Measurements from ENCODE around the gene MEX3A. TPM values are rescaled to one million over a fixed set of nuclear protein-coding genes. Genes with fewer than 3 reads are reported as not detected.
"Not testable (repeated sequence)": the region's sequence is repeated elsewhere in the genome, so short reads cannot be mapped to it uniquely, and the experiment has no call there.

Gene MEX3A
- total RNA-seq, 3 donors from 2014 or later (not counting 1 experiment from before 2014, with no cell fraction given) = 0.05 to 0.16 (median 0.14) TPM

GRCh38 chr1:156126043-156126629 lies 43.9 kb upstream of the MEX3A start:
- Histone ChIP-seq H3K4me1 (ENCODE audit: control insufficient read depth, insufficient read depth, low read length) (peaks cover 76% of the 10 kb centered on the region), H3K4me3 (ENCODE audit: low read length) (no peak overlapping the region), H3K27ac (ENCODE audit: low read length) (peak overlapping the region; percentile 69), H3K9me3 (ENCODE audit: control insufficient read depth, insufficient read depth, low read length) (no peaks in the 10 kb centered on the region), H3K36me3 (ENCODE audit: control insufficient read depth, insufficient read depth, low read length) (no peaks in the 10 kb centered on the region), H3K27me3 (ENCODE audit: control insufficient read depth, insufficient read depth, low read length) (peaks cover 7% of the 10 kb centered on the region)
- WGBS (ENCODE audit: insufficient coverage) = 27% methylated on average over 11 of the region's 11 CpGs
- Mint-ChIP-seq H3K27ac (peak overlapping the region; percentile 76 to 92), H3K4me3 (peak overlapping the region; percentile 42), H3K4me1 (peaks cover 21 to 55% of the 10 kb centered on the region in 2 donors), H3K27me3 (ENCODE audit: low read depth in 2 of 2) (peaks cover 2 to 8% of the 10 kb centered on the region in 2 donors), H3K36me3 (no peaks in the 10 kb centered on the region), H3K9me3 (no peaks in the 10 kb centered on the region)
- ATAC-seq (peak; percentile 35 to 72 (median 43)), DNase-seq (peak; percentile 69 to 83)
- TF ChIP-seq CTCF (IDR thresholded peaks at IDR 0.05) = no peak
- intact Hi-C loops (cut with micrococcal nuclease) = loop anchor here (2.0 kb wide), 1 partner anchor 19 kb away; no protein-coding TSS in a partner anchor

GRCh38 chr1:156125544-156125943 lies 43.3 kb upstream of the MEX3A start:
- intact Hi-C loops (cut with micrococcal nuclease); H3K4me3 Mint-ChIP-seq; DNase-seq: not testable (repeated sequence)

GRCh38 chr1:156124557-156125483 lies 42.6 kb upstream of the MEX3A start:
- no peak overlapping the region for H3K4me3 ChIP-seq (ENCODE audit: low read length)
- Mint-ChIP-seq H3K27me3 (ENCODE audit: low read depth in 2 of 2) (peaks cover 2 to 8% of the 10 kb centered on the region in 2 donors), H3K36me3 (no peaks in the 10 kb centered on the region), H3K9me3 (no peaks in the 10 kb centered on the region), H3K4me3 (peak overlapping the region; percentile 25), H3K27ac (peak overlapping the region; percentile 76 to 89), H3K4me1 (peaks cover 21 to 52% of the 10 kb centered on the region in 2 donors)
- peaks cover 3% of the 10 kb centered on the region for H3K27me3 ChIP-seq (ENCODE audit: control insufficient read depth, insufficient read depth, low read length)
- peak overlapping the region; percentile 65 for H3K27ac ChIP-seq (ENCODE audit: low read length)
- intact Hi-C loops (cut with micrococcal nuclease) = no loop called here
- H3K9me3 ChIP-seq (ENCODE audit: control insufficient read depth, insufficient read depth, low read length) = no peaks in the 10 kb centered on the region
- DNase-seq (peak in 1 of 2 donors; percentile 81), ATAC-seq (peak; percentile 16 to 63 (median 21))
- WGBS (ENCODE audit: insufficient coverage) = 44% methylated on average over 17 of the region's 17 CpGs
- peaks cover 76% of the 10 kb centered on the region for H3K4me1 ChIP-seq (ENCODE audit: control insufficient read depth, insufficient read depth, low read length)
- no peaks in the 10 kb centered on the region for H3K36me3 ChIP-seq (ENCODE audit: control insufficient read depth, insufficient read depth, low read length)
- TF ChIP-seq CTCF (IDR thresholded peaks at IDR 0.05) = no peak

More at GRCh38 chr1:156125544-156125943, 43.3 kb upstream of the MEX3A start:
- H3K27me3 ChIP-seq (ENCODE audit: control insufficient read depth, insufficient read depth, low read length); H3K9me3 ChIP-seq (ENCODE audit: control insufficient read depth, insufficient read depth, low read length); H3K27ac ChIP-seq (ENCODE audit: low read length); ATAC-seq; H3K36me3 ChIP-seq (ENCODE audit: control insufficient read depth, insufficient read depth, low read length); H3K9me3 Mint-ChIP-seq; H3K27me3 Mint-ChIP-seq (ENCODE audit: low read depth in 2 of 2); H3K36me3 Mint-ChIP-seq; H3K4me3 ChIP-seq (ENCODE audit: low read length): not testable (repeated sequence)
- Mint-ChIP-seq H3K4me1 (peaks cover 21 to 55% of the 10 kb centered on the region in 2 donors), H3K27ac (peak overlapping the region; percentile 76 to 89)
- peaks cover 76% of the 10 kb centered on the region for H3K4me1 ChIP-seq (ENCODE audit: control insufficient read depth, insufficient read depth, low read length)
- WGBS (ENCODE audit: insufficient coverage) = 95% methylated on average over 10 of the region's 10 CpGs

Data from natural killer cell (primary cell).